ENCODE data around the gene ARID2.
A peak's percentile ranks its signal among the peaks of the same experiment; 100 is the strongest.

The ARID2 gene

DNA sequence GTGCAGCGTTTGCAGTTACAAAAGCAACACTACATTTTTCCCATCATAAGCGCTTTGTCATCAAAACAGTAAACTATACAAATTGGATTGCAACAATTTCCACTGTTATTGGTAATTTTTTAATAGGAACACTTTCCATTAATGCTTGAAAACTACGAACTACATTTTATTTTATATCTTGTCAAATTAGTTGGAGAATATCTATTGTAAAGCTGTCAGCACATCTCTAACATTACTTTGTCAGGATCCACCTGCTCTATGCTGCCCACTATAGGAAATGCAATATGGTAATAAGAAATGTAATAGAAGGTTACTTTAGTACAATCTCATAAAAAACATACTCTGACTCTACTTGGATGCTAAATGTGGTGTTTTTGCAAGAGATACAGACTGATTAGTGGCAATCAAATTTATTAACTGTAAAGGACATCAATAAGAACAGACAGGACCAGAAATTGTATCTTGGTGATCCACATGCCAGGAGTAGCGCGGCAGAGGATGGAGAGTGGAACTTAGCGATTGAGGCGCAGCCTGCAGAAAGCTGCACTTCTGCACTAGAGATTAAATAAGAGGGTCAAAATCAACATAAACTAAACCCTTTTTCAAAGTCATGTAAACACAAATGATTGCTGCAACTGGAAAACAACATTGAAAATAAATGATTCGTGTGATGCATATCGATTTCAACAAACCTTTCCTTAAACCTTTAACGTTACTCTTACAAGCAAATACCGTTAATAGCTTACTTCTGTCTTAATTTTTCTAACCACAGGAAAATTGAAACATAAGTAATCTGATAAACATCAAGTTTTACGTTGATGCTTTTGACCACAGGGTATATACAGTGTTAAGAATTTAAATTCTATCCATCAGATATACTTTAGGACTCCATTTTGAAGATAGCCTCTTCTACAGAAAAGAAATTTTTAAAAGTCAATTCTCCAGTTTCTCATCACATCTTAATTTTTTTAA, 3.6 kb upstream of the ARID2 start:
- Histone ChIP-seq H3K27me3 (replicated peaks; ENCODE audit: control insufficient read depth, insufficient read depth, low read length) (no peaks in the 10 kb centered on the region), H3K4me3 (replicated peaks; ENCODE audit: low read depth, low read length) (peak overlapping the region; percentile 98), H3K36me3 (ENCODE audit: control insufficient read depth, insufficient read depth, low read length) (no peaks in the 10 kb centered on the region)
- peak; percentile 29 for DNase-seq (ENCODE audit: extremely low read depth, insufficient read length)
- TF ChIP-seq, protein P1, sequence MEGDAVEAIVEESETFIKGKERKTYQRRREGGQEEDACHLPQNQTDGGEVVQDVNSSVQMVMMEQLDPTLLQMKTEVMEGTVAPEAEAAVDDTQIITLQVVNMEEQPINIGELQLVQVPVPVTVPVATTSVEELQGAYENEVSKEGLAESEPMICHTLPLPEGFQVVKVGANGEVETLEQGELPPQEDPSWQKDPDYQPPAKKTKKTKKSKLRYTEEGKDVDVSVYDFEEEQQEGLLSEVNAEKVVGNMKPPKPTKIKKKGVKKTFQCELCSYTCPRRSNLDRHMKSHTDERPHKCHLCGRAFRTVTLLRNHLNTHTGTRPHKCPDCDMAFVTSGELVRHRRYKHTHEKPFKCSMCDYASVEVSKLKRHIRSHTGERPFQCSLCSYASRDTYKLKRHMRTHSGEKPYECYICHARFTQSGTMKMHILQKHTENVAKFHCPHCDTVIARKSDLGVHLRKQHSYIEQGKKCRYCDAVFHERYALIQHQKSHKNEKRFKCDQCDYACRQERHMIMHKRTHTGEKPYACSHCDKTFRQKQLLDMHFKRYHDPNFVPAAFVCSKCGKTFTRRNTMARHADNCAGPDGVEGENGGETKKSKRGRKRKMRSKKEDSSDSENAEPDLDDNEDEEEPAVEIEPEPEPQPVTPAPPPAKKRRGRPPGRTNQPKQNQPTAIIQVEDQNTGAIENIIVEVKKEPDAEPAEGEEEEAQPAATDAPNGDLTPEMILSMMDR (IDR thresholded peaks at IDR 0.05; ENCODE audit: insufficient read depth, low read length, poor library complexity, severe bottlenecking): peak; percentile 76

DNA sequence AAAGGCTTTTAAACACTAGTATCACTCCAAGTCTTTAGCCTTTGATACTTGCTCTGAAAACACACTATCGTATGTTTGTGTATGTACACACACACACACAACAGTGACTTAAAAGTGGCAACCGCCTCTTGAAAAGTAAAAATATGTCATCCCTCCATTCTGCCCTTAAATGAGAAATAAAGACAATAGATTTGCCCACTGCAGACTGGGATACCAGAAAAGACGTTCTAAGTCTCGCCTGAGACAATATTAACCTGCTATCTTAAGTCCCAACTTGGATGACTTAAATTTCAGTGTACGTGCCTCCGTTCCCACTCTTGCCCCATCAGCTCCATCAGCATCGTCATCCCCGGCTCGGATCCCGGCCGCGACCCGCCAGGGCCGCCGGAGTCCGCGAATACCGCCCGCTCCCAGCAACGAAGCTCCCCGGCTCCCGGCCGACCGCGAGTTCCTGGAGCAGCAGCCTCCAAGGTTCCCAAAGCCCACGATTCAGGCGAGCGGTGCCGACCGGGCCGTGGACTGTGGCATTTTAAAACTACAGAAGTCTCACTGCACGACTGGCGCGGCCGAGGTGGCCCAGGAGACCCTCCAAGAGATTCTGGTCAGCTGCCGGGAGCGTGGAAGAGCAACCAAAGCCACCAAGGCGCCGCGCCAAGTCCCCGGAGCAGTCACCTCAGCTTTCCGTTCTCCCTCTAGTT, 2.8 kb upstream of the ARID2 start:
- Histone ChIP-seq H3K4me3 (replicated peaks; ENCODE audit: low read depth, low read length) (peak overlapping the region; percentile 98), H3K27me3 (replicated peaks; ENCODE audit: control insufficient read depth, insufficient read depth, low read length) (no peaks in the 10 kb centered on the region), H3K36me3 (ENCODE audit: control insufficient read depth, insufficient read depth, low read length) (no peaks in the 10 kb centered on the region)
- TF ChIP-seq, protein P1 (IDR thresholded peaks at IDR 0.05; ENCODE audit: insufficient read depth, low read length, poor library complexity, severe bottlenecking): no peak
- DNase-seq (ENCODE audit: extremely low read depth, insufficient read length): peak; percentile 69

GRCh38 chr12:45727301-45727979, 2.1 kb upstream of the ARID2 start:
- H3K36me3 ChIP-seq (ENCODE audit: control insufficient read depth, insufficient read depth, low read length): no peaks in the 10 kb centered on the region
- TF ChIP-seq, protein P1 (IDR thresholded peaks at IDR 0.05; ENCODE audit: insufficient read depth, low read length, poor library complexity, severe bottlenecking): no peak
- peak overlapping the region; percentile 98 for H3K4me3 ChIP-seq (replicated peaks; ENCODE audit: low read depth, low read length)
- H3K27me3 ChIP-seq (replicated peaks; ENCODE audit: control insufficient read depth, insufficient read depth, low read length): no peaks in the 10 kb centered on the region
- DNase-seq (ENCODE audit: extremely low read depth, insufficient read length): peak; percentile 95

DNA sequence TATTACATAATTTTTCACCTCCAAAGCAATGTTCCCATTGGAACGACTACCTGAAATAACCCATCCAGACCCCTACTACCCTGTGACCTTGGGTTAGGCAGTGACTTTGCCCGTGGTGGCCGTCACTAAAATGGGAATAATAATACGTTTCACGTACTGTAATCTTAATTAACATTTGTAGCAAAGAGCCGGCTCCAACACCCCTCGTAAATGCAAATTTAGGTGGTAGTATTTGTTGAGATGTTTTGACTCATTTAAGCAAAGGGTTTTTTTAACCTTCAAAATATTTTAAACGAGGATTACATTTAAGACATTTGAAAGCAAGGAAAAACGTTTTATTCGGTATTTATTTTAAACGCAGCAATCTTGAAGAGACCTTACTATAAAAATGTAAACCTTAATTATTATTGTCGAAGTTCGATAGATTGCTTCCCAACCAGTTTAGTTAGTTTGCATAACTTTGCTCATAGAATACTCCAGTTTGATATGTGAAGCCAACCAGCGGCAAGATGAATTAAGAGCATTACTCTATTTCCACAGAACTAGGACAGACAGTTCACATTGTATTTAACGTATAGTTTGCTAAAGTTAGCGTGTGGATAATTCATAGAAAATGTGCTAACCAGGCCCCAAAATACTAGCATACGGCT, 1.4 kb upstream of the ARID2 start:
- peak overlapping the region; percentile 98 for H3K4me3 ChIP-seq (replicated peaks; ENCODE audit: low read depth, low read length)
- TF ChIP-seq, protein P1 (IDR thresholded peaks at IDR 0.05; ENCODE audit: insufficient read depth, low read length, poor library complexity, severe bottlenecking): no peak
- H3K27me3 ChIP-seq (replicated peaks; ENCODE audit: control insufficient read depth, insufficient read depth, low read length): no peaks in the 10 kb centered on the region
- H3K36me3 ChIP-seq (ENCODE audit: control insufficient read depth, insufficient read depth, low read length): no peaks in the 10 kb centered on the region
- DNase-seq (ENCODE audit: extremely low read depth, insufficient read length): peak; percentile 43

DNA sequence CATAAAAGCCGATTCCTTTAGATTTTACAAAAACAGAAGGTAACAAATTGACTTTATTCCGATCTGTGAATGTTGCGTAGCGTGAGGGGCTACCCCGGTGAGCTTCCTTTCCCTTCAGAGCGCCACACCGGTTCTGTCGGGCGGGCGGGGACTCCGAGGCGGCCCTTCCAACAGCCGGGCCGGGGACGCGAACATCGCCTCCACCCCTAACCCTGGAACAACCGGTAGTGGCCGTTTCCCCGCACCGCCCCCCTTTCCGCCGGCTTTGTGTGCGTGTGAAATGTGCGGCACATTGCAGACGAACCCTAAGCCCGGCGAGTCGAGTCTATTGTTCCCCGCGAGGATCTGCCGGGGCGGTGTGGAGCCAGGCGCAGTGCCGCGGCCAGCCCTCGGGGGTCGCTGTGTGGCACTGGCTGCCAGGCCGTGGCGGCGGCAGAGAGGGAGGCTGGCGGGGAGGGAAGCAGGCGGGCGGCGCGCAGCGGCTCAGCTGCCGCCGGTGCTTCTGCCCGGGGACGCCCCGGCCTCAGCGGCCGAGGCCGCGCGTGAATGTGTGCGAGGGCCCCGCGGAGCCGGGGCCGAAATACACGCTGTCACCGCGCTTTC, 775 bp upstream of the ARID2 start:
- peak overlapping the region; percentile 98 for H3K4me3 ChIP-seq (replicated peaks; ENCODE audit: low read depth, low read length)
- TF ChIP-seq, protein P1 (IDR thresholded peaks at IDR 0.05; ENCODE audit: insufficient read depth, low read length, poor library complexity, severe bottlenecking): peak; percentile 81
- DNase-seq (ENCODE audit: extremely low read depth, insufficient read length): peak; percentile 98
- no peaks in the 10 kb centered on the region for H3K27me3 ChIP-seq (replicated peaks; ENCODE audit: control insufficient read depth, insufficient read depth, low read length)
- H3K36me3 ChIP-seq (ENCODE audit: control insufficient read depth, insufficient read depth, low read length): no peaks in the 10 kb centered on the region
